HepG2 (cell line): ENCODE measurements around the gene LZTR1. TPM values are rescaled to one million over a fixed set of nuclear protein-coding genes. Genes with fewer than 3 reads are reported as not detected.

Experiments
- DRAP1 ChIP-seq: IDR thresholded peaks from 2 replicates; pipeline ENCODE4 v1.6.1; 2016; ENCODE audit warnings: missing genetic modification reagents, missing compliant biosample characterization
- ELF1 ChIP-seq: sonication (generic); formaldehyde crosslinking; IDR thresholded peaks from 2 replicates; pipeline ENCODE4 v1.4.0; 2020; ENCODE audit warnings: missing genetic modification reagents
- FUBP1 ChIP-seq: sonication (generic); formaldehyde crosslinking; IDR thresholded peaks from 2 replicates; pipeline ENCODE4 v1.5.1; 2020; ENCODE audit warnings: missing genetic modification reagents, mild to moderate bottlenecking, borderline replicate concordance
- IRF9 ChIP-seq: sonication (generic); formaldehyde crosslinking; IDR thresholded peaks from 2 replicates; pipeline ENCODE4 v1.8.0; 2022; ENCODE audit warnings: missing genetic modification reagents, mild to moderate bottlenecking, borderline replicate concordance
- MTA1 ChIP-seq: sonication (generic); formaldehyde crosslinking; IDR thresholded peaks from 2 replicates; pipeline ENCODE4 v1.4.0; 2020; ENCODE audit warnings: missing genetic modification reagents, mild to moderate bottlenecking, borderline replicate concordance
- NFATC3 ChIP-seq: sonication (generic); formaldehyde crosslinking; IDR thresholded peaks from 2 replicates; pipeline ENCODE4 v1.5.1; 2020; ENCODE audit warnings: mild to moderate bottlenecking, missing genetic modification reagents
- NRL ChIP-seq: sonication (generic); formaldehyde crosslinking; IDR thresholded peaks from 2 replicates; pipeline ENCODE4 v1.5.0; 2020; ENCODE audit warnings: missing genetic modification reagents, mild to moderate bottlenecking, moderate library complexity, borderline replicate concordance
- POLR2AphosphoS2 ChIP-seq: IDR thresholded peaks from 2 replicates; pipeline ENCODE4 v1.6.1; 2011; ENCODE audit warnings: low read depth, low read length, improper control_type of control experiment
- SNAPC4 ChIP-seq: sonication (generic); formaldehyde crosslinking; IDR thresholded peaks from 2 replicates; pipeline ENCODE4 v1.4.0; 2020; ENCODE audit warnings: mild to moderate bottlenecking, missing genetic modification reagents
- TFE3 ChIP-seq: IDR thresholded peaks from 2 replicates; pipeline ENCODE4 v1.6.1; 2016
- ZBTB8A ChIP-seq: sonication (generic); formaldehyde crosslinking; IDR thresholded peaks from 2 replicates; pipeline ENCODE4 v1.4.0; 2020; ENCODE audit warnings: mild to moderate bottlenecking, low read depth, missing genetic modification reagents, borderline replicate concordance
- ZNF34 ChIP-seq: sonication (generic); formaldehyde crosslinking; IDR thresholded peaks from 2 replicates; pipeline ENCODE4 v1.4.0; 2020; ENCODE audit warnings: mild to moderate bottlenecking, missing genetic modification reagents, borderline replicate concordance
- ZNF530 ChIP-seq: sonication (generic); formaldehyde crosslinking; IDR thresholded peaks from 2 replicates; pipeline ENCODE4 v1.5.0; 2020; ENCODE audit warnings: low read depth, mild to moderate bottlenecking, missing genetic modification reagents
- ZNF710 ChIP-seq: sonication (generic); formaldehyde crosslinking; IDR thresholded peaks from 2 replicates; pipeline ENCODE4 v1.5.0; 2020; ENCODE audit warnings: mild to moderate bottlenecking, missing genetic modification reagents, borderline replicate concordance
- polyA plus RNA-seq, 8 experiments: library from polyadenylated mRNA; depleted of rRNA in 3 of 8; stranded (reverse) in 7 of 8; unstranded in 1 of 8; fragments of >200 nt; fragmentation: Illumina TruSeq in 4 of 8; extraction: Trizol in 4 of 8; gene quantifications; 2 replicates each; pipeline versions ENCODE4 v1.2.1 to v1.2.3, GENCODE V29; 2011 to 2016; ENCODE audit warnings: low read depth in 4 of 8, missing spikeins in 1 of 8, mixed read lengths in 1 of 8; ENCODE audit not compliant: insufficient read depth in 1 of 8
- total RNA-seq, 5 experiments: library from RNA; depleted of rRNA; stranded (reverse); fragments of >200 nt; fragmentation: Illumina TruSeq; extraction: Trizol; gene quantifications; 2 replicates each; pipeline ENCODE4 v1.2.3, GENCODE V29; 2016; ENCODE audit warnings: low read depth in 1 of 5

The LZTR1 gene
- total and polyA plus RNA-seq, 2 of the 13 experiments (the other 11 are each of a cell fraction or from before 2014, with no cell fraction given): 21.8 to 22.4 TPM

- TF ChIP-seq FUBP1 (CRISPR knock-in tag) (peak; percentile 44; the same call in 1 of the 2 replicates), TFE3 (CRISPR knock-in tag) (peak; percentile 81), SNAPC4 (CRISPR knock-in tag) (peak; percentile 83), DRAP1 (peak; percentile 84), MTA1 (CRISPR knock-in tag) (peak; percentile 52; the same call in 1 of the 2 replicates), ZBTB8A (no peak), ELF1 (CRISPR knock-in tag) (peak; percentile 86), NFATC3 (CRISPR knock-in tag) (0 out of 2 replicates have a peak, but pooled peaks have one; percentile 66), POLR2AphosphoS2 (0 out of 2 replicates have a peak, but pooled peaks have one; percentile 41), ZNF530 (0 out of 2 replicates have a peak, but pooled peaks have one; percentile 59), ZNF34 (CRISPR knock-in tag) (peak; percentile 96; the same call in 1 of the 2 replicates), ZNF710 (CRISPR knock-in tag) (peak; percentile 80), IRF9 (CRISPR knock-in tag) (peak; percentile 78; the same call in 1 of the 2 replicates), NRL (CRISPR knock-in tag) (peak; percentile 95)
These were observed at the start of gene LZTR1 (continued) for GRCh38 chr22:20981787-20982562.
